Measurements from ENCODE around the gene CCDC117.
"Not testable (repeated sequence)": the region's sequence is repeated elsewhere in the genome, so short reads cannot be mapped to it uniquely, and the experiment has no call there.

The CCDC117 gene

GRCh38 chr22:28737701-28738100 is 34.8 kb upstream of the CCDC117 start:
- no peak for TF ChIP-seq CTCF (IDR thresholded peaks at IDR 0.05; ENCODE audit: extremely low read depth, insufficient read depth, missing control alignments)
- no peak for DNase-seq (ENCODE audit: low spot score)
- in situ Hi-C loops (cut with MboI; ENCODE audit: low pct_unique_long_range_greater_than_20kb, low sequenced_read_pairs, unreplicated experiment), result no loop called here

GRCh38 chr22:28738876-28739275 is 33.6 kb upstream of the CCDC117 start:
- in situ Hi-C loops (cut with MboI; ENCODE audit: low pct_unique_long_range_greater_than_20kb, low sequenced_read_pairs, unreplicated experiment); DNase-seq (ENCODE audit: low spot score): not testable (repeated sequence)

GRCh38 chr22:28741200-28741784 is 31.2 kb upstream of the CCDC117 start:
- peak; percentile 13 for TF ChIP-seq CTCF (IDR thresholded peaks at IDR 0.05; ENCODE audit: extremely low read depth, insufficient read depth, missing control alignments)
- DNase-seq (ENCODE audit: low spot score), result no peak
- in situ Hi-C loops (cut with MboI; ENCODE audit: low pct_unique_long_range_greater_than_20kb, low sequenced_read_pairs, unreplicated experiment), result no loop called here

GRCh38 chr22:28741785-28742561 is 30.5 kb upstream of the CCDC117 start, which contains the start of the genes CHEK2 and HSCB:
Gene CHEK2, minus strand, starts transcription at chr22:28741820. Its CDS starts 7,099 bp downstream, at chr22:28734721.
Gene HSCB, plus strand, starts transcription at chr22:28742039. Its CDS starts 57 bp downstream, at chr22:28742096.
- no peak for TF ChIP-seq CTCF (IDR thresholded peaks at IDR 0.05; ENCODE audit: extremely low read depth, insufficient read depth, missing control alignments)
- in situ Hi-C loops (cut with MboI; ENCODE audit: low pct_unique_long_range_greater_than_20kb, low sequenced_read_pairs, unreplicated experiment), result no loop called here
- DNase-seq (ENCODE audit: low spot score), result peak; percentile 91

- no peak for DNase-seq (ENCODE audit: low spot score)
- in situ Hi-C loops (cut with MboI; ENCODE audit: low pct_unique_long_range_greater_than_20kb, low sequenced_read_pairs, unreplicated experiment), result no loop called here
- TF ChIP-seq CTCF (IDR thresholded peaks at IDR 0.05; ENCODE audit: extremely low read depth, insufficient read depth, missing control alignments), result no peak
Observed at GRCh38 chr22:28742562-28742962, 29.9 kb upstream of the CCDC117 start.

- DNase-seq (ENCODE audit: low spot score), result no peak
- TF ChIP-seq CTCF (IDR thresholded peaks at IDR 0.05; ENCODE audit: extremely low read depth, insufficient read depth, missing control alignments), result no peak
- in situ Hi-C loops (cut with MboI; ENCODE audit: low pct_unique_long_range_greater_than_20kb, low sequenced_read_pairs, unreplicated experiment), result no loop called here
Observed at GRCh38 chr22:28743852-28744251, 28.6 kb upstream of the CCDC117 start.

GRCh38 chr22:28750471-28750881 is 22.0 kb upstream of the CCDC117 start:
- TF ChIP-seq CTCF (IDR thresholded peaks at IDR 0.05; ENCODE audit: extremely low read depth, insufficient read depth, missing control alignments), result no peak
- DNase-seq (ENCODE audit: low spot score), result no peak
- in situ Hi-C loops (cut with MboI; ENCODE audit: low pct_unique_long_range_greater_than_20kb, low sequenced_read_pairs, unreplicated experiment), result no loop called here

GRCh38 chr22:28754512-28754911 is 18.0 kb upstream of the CCDC117 start:
- in situ Hi-C loops (cut with MboI; ENCODE audit: low pct_unique_long_range_greater_than_20kb, low sequenced_read_pairs, unreplicated experiment); DNase-seq (ENCODE audit: low spot score): not testable (repeated sequence)

Data from GM13977 (cell line).